ENCODE results near the gene BBS2. TPM values are rescaled to one million over a fixed set of nuclear protein-coding genes. Genes with fewer than 3 reads are reported as not detected.

BBS2 gene
- total and polyA plus RNA-seq, 4 donors = 32.3 to 125 (median 40.7) TPM

GRCh38 chr16:56460101-56460500, 59.7 kb downstream of the BBS2 start:
- DNase-seq (no peak), ATAC-seq (ENCODE audit: low FRiP score) (no peak)
- H3K27me3 ChIP-seq (ENCODE audit: control insufficient read depth in 1 of 2, insufficient read depth in 2 of 2, low read length in 1 of 2) = no peaks in the 10 kb centered on the region
- no peak overlapping the region for H3K27ac ChIP-seq (ENCODE audit: low read depth in 1 of 2, low read length in 2 of 2)
- intact Hi-C loops (cut with DNase I) = no loop called here
- WGBS, 2 donors = 87 to 88% methylated on average over 2 of the region's 2 CpGs
- peaks cover 0 to 5% of the 10 kb centered on the region in 2 donors for H3K36me3 ChIP-seq (ENCODE audit: control insufficient read depth in 1 of 2, insufficient read depth in 2 of 2, low read length in 1 of 2)
- H3K4me3 ChIP-seq (ENCODE audit: low read length in 2 of 2) = no peak overlapping the region
- H3K9me3 ChIP-seq (ENCODE audit: control insufficient read depth, low read length) = no peaks in the 10 kb centered on the region
- no peaks in the 10 kb centered on the region for H3K4me1 ChIP-seq (ENCODE audit: control insufficient read depth in 1 of 2, insufficient read depth in 2 of 2, low read length in 2 of 2)

- Histone ChIP-seq H3K4me3 (ENCODE audit: low read length in 2 of 2) (no peak overlapping the region), H3K27me3 (ENCODE audit: control insufficient read depth in 1 of 2, insufficient read depth in 2 of 2, low read length in 1 of 2) (no peaks in the 10 kb centered on the region), H3K4me1 (ENCODE audit: control insufficient read depth in 1 of 2, insufficient read depth in 2 of 2, low read length in 2 of 2) (no peaks in the 10 kb centered on the region), H3K9me3 (ENCODE audit: control insufficient read depth, low read length) (no peaks in the 10 kb centered on the region), H3K27ac (ENCODE audit: low read depth in 1 of 2, low read length in 2 of 2) (no peak overlapping the region), H3K36me3 (ENCODE audit: control insufficient read depth in 1 of 2, insufficient read depth in 2 of 2, low read length in 1 of 2) (peaks cover 0 to 5% of the 10 kb centered on the region in 2 donors)
- intact Hi-C loops (cut with DNase I) = no loop called here
- DNase-seq (no peak), ATAC-seq (ENCODE audit: low FRiP score) (no peak)
- WGBS, 2 donors = 90 to 94% methylated on average over 6 of the region's 6 CpGs
These were observed 61.8 kb downstream of the BBS2 start for GRCh38 chr16:56457927-56458470.

- peaks cover 0 to 2% of the 10 kb centered on the region in 2 donors for H3K4me1 ChIP-seq (ENCODE audit: control insufficient read depth in 1 of 2, insufficient read depth in 2 of 2, low read length in 2 of 2)
- 1 to 2% methylated on average over 31 of the region's 31 CpGs for WGBS, 2 donors
These were observed 67.8 kb downstream of the BBS2 start for GRCh38 chr16:56451753-56452689.

DNA sequence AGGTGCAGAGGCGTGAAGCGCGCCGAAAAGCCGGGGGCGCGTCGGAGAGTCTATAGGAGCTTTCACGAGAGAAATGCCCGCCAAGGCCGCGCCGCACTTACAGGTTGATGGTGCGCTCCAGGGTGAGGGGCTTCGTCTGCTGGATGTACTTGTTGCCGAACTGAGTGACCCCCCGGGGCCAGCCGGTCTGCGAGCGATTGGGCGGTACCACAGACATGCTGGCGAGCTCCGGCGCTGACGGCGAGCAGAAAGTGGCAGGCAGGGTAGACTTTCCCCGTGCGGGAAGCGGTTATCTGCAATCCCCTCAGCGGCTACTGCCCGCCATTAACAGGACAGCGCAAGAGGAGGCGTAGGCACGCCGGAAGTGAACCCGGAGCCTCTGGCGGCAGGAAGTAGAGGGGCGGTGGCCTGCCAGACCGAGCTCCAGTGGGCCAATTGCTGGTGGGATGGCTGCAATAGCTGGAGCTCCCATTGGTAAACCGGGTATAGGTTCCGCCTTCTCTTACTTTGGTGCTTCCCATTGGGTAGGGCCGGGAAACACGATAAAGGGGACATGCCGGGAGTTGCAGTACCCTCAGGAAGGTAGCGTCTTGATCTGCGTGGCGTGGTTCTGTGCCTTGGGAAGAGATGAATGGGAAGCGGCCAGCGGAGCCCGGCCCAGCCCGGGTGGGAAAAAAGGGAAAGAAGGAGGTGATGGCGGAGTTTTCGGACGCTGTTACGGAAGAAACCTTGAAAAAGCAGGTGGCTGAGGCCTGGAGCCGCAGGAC, 68.7 kb downstream of the BBS2 start, which contains the start of the genes NUDT21 and OGFOD1:
Gene NUDT21, minus strand, starts transcription at position 347 of the 767 bp plus-strand sequence. Its CDS starts 130 bp downstream, at position 217.
Gene OGFOD1, plus strand, starts transcription at position 569 of the 767 bp plus-strand sequence. Its CDS starts 59 bp downstream, at position 628.
- Histone ChIP-seq H3K36me3 (ENCODE audit: control insufficient read depth in 1 of 2, insufficient read depth in 2 of 2, low read length in 1 of 2) (peaks cover 0 to 1% of the 10 kb centered on the region in 2 donors), H3K27ac (ENCODE audit: low read depth in 1 of 2, low read length in 2 of 2) (peak within 1 kb of the TSS; percentile 45 to 91), H3K27me3 (ENCODE audit: control insufficient read depth in 1 of 2, insufficient read depth in 2 of 2, low read length in 1 of 2) (no peaks in the 10 kb centered on the region), H3K4me3 (ENCODE audit: low read length in 2 of 2) (peak within 1 kb of the TSS; percentile 30 to 78), H3K4me1 (ENCODE audit: control insufficient read depth in 1 of 2, insufficient read depth in 2 of 2, low read length in 2 of 2) (peaks cover 0 to 2% of the 10 kb centered on the region in 2 donors), H3K9me3 (ENCODE audit: control insufficient read depth, low read length) (no peaks in the 10 kb centered on the region)
- ATAC-seq (ENCODE audit: low FRiP score) (peak; percentile 99), DNase-seq (peak; percentile 96 to 97)
- intact Hi-C loops (cut with DNase I) = no loop called here
- 0% methylated on average over 56 of the region's 56 CpGs for WGBS, 2 donors

More at GRCh38 chr16:56451753-56452689, 67.8 kb downstream of the BBS2 start:
- H3K9me3 ChIP-seq (ENCODE audit: control insufficient read depth, low read length) = no peaks in the 10 kb centered on the region
- intact Hi-C loops (cut with DNase I) = no loop called here
- H3K27ac ChIP-seq (ENCODE audit: low read depth in 1 of 2, low read length in 2 of 2) = peak overlapping the region; percentile 45 to 91
- H3K27me3 ChIP-seq (ENCODE audit: control insufficient read depth in 1 of 2, insufficient read depth in 2 of 2, low read length in 1 of 2) = no peaks in the 10 kb centered on the region
- ATAC-seq (ENCODE audit: low FRiP score) (peak; percentile 69), DNase-seq (peak; percentile 61 to 85)
- peaks cover 0 to 2% of the 10 kb centered on the region in 2 donors for H3K36me3 ChIP-seq (ENCODE audit: control insufficient read depth in 1 of 2, insufficient read depth in 2 of 2, low read length in 1 of 2)
- peak overlapping the region; percentile 13 to 62 for H3K4me3 ChIP-seq (ENCODE audit: low read length in 2 of 2)

GRCh38 chr16:56450275-56450985, 69.4 kb downstream of the BBS2 start:
- Histone ChIP-seq H3K9me3 (ENCODE audit: control insufficient read depth, low read length) (no peaks in the 10 kb centered on the region), H3K4me3 (ENCODE audit: low read length in 2 of 2) (peak overlapping the region; percentile 30 to 78), H3K36me3 (ENCODE audit: control insufficient read depth in 1 of 2, insufficient read depth in 2 of 2, low read length in 1 of 2) (no peaks in the 10 kb centered on the region), H3K27ac (ENCODE audit: low read depth in 1 of 2, low read length in 2 of 2) (no peak overlapping the region), H3K4me1 (ENCODE audit: control insufficient read depth in 1 of 2, insufficient read depth in 2 of 2, low read length in 2 of 2) (peaks cover 0 to 2% of the 10 kb centered on the region in 2 donors), H3K27me3 (ENCODE audit: control insufficient read depth in 1 of 2, insufficient read depth in 2 of 2, low read length in 1 of 2) (no peaks in the 10 kb centered on the region)
- ATAC-seq (ENCODE audit: low FRiP score) = peak; percentile 66
- WGBS, 2 donors = 6% methylated on average over 18 of the region's 18 CpGs
- intact Hi-C loops (cut with DNase I) = no loop called here
- no peak for DNase-seq

DNA sequence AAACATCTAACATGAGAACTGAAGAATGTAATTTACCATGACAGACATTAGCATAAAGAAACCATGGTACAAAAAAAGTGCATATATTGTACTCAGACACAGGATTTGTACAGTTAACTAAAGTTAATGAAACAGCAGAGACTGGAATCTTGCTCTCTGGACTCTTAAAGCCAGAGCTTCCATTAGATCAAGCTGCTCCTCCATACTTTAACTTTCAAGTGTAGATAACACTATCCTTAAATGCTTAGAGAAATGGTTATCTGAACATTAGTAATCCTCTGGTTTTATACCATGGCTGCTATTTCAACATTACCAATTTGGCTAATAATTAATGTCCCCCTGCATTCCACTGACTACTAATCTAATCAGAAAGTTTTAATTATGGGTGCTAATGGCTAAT, 71.8 kb downstream of the BBS2 start:
- Histone ChIP-seq H3K9me3 (ENCODE audit: control insufficient read depth, low read length) (no peaks in the 10 kb centered on the region), H3K27me3 (ENCODE audit: control insufficient read depth in 1 of 2, insufficient read depth in 2 of 2, low read length in 1 of 2) (no peaks in the 10 kb centered on the region), H3K36me3 (ENCODE audit: control insufficient read depth in 1 of 2, insufficient read depth in 2 of 2, low read length in 1 of 2) (no peaks in the 10 kb centered on the region), H3K4me1 (ENCODE audit: control insufficient read depth in 1 of 2, insufficient read depth in 2 of 2, low read length in 2 of 2) (peaks cover 0 to 2% of the 10 kb centered on the region in 2 donors), H3K4me3 (ENCODE audit: low read length in 2 of 2) (no peak overlapping the region), H3K27ac (ENCODE audit: low read depth in 1 of 2, low read length in 2 of 2) (no peak overlapping the region)
- ATAC-seq (ENCODE audit: low FRiP score) (no peak), DNase-seq (no peak)
- intact Hi-C loops (cut with DNase I) = no loop called here

DNA sequence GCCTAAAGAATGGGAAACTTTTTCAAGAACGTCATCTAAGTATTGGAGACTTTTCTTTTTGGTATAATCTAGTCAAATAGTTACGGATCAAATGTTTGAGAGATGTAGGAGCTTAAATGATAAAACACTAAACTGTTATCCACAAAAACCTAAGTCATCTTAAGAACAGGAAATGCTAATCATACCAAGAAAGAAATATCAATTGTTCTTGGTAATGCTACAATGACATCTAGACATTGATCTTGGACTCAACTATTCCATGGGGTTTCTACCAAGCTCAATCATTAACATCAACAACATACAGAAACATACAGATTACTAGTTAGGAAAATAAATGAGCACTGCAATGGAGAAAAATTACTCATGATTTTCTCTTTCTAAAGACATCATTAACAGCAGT, 72.5 kb downstream of the BBS2 start:
- no peak for ATAC-seq (ENCODE audit: low FRiP score)
- no peak for DNase-seq
- Histone ChIP-seq H3K27me3 (ENCODE audit: control insufficient read depth in 1 of 2, insufficient read depth in 2 of 2, low read length in 1 of 2) (no peaks in the 10 kb centered on the region), H3K36me3 (ENCODE audit: control insufficient read depth in 1 of 2, insufficient read depth in 2 of 2, low read length in 1 of 2) (no peaks in the 10 kb centered on the region), H3K9me3 (ENCODE audit: control insufficient read depth, low read length) (no peaks in the 10 kb centered on the region), H3K4me3 (ENCODE audit: low read length in 2 of 2) (no peak overlapping the region), H3K4me1 (ENCODE audit: control insufficient read depth in 1 of 2, insufficient read depth in 2 of 2, low read length in 2 of 2) (peaks cover 0 to 2% of the 10 kb centered on the region in 2 donors), H3K27ac (ENCODE audit: low read depth in 1 of 2, low read length in 2 of 2) (no peak overlapping the region)
- 56 to 74% methylated on average over 2 of the region's 2 CpGs for WGBS, 2 donors
- intact Hi-C loops (cut with DNase I) = no loop called here

- no peak overlapping the region for H3K4me3 ChIP-seq (ENCODE audit: low read length in 2 of 2)
- H3K9me3 ChIP-seq (ENCODE audit: control insufficient read depth, low read length) = no peaks in the 10 kb centered on the region
- ATAC-seq (ENCODE audit: low FRiP score) (no peak), DNase-seq (no peak)
- H3K27ac ChIP-seq (ENCODE audit: low read depth in 1 of 2, low read length in 2 of 2) = peak overlapping the region in 1 of 2 donors; percentile 25
- H3K27me3 ChIP-seq (ENCODE audit: control insufficient read depth in 1 of 2, insufficient read depth in 2 of 2, low read length in 1 of 2) = no peaks in the 10 kb centered on the region
- WGBS, 2 donors = 97 to 100% methylated on average over 1 of the region's 1 CpG
- H3K36me3 ChIP-seq (ENCODE audit: control insufficient read depth in 1 of 2, insufficient read depth in 2 of 2, low read length in 1 of 2) = peaks cover 2 to 3% of the 10 kb centered on the region in 2 donors
- intact Hi-C loops (cut with DNase I) = no loop called here
- peaks cover 0 to 3% of the 10 kb centered on the region in 2 donors for H3K4me1 ChIP-seq (ENCODE audit: control insufficient read depth in 1 of 2, insufficient read depth in 2 of 2, low read length in 2 of 2)
These were observed 81.8 kb downstream of the BBS2 start for GRCh38 chr16:56438038-56438437.
